Kidney (tissue), 14 donors: ENCODE results near the gene USP47. TPM values are rescaled to one million over a fixed set of nuclear protein-coding genes. Genes with fewer than 3 reads are reported as not detected.
A peak's percentile ranks its signal among the peaks of the same experiment; 100 is the strongest.

Source experiments
- DNase-seq, 5 donors: peaks; one replicate each; pipeline ENCODE4 v3.0.0-alpha.2; 2013 to 2020
- FAIRE-seq: peaks from 2 replicates; lab custom pipeline; 2012; peaks lifted over from hg19 to GRCh38; lab: Jason Lieb, UNC
- H3K27ac ChIP-seq, 2 donors: one replicate each; pipeline ENCODE4 v1.7.0; 2013; ENCODE audit warnings: low read depth in 2 of 2, low read length in 2 of 2, inconsistent platforms in 1 of 2
- H3K27me3 ChIP-seq: one replicate; pipeline ENCODE4 v1.7.1; 2013; ENCODE audit warnings: low read length, inconsistent platforms; ENCODE audit not compliant: control insufficient read depth, insufficient read depth
- H3K36me3 ChIP-seq, 3 donors: one replicate each; pipeline versions ENCODE4 v1.7.0 to v1.7.1; 2013; ENCODE audit warnings: low read length in 3 of 3, control low read depth in 1 of 3, inconsistent platforms in 1 of 3; ENCODE audit not compliant: insufficient read depth in 3 of 3, control insufficient read depth in 2 of 3
- H3K4me1 ChIP-seq, 3 donors: one replicate each; pipeline versions ENCODE4 v1.7.0 to v1.7.1; 2013; ENCODE audit warnings: low read length in 3 of 3, inconsistent platforms in 1 of 3, low read depth in 1 of 3; ENCODE audit not compliant: control insufficient read depth in 2 of 3, insufficient read depth in 2 of 3
- H3K4me3 ChIP-seq, 3 donors: one replicate each; pipeline versions ENCODE4 v1.7.0 to v1.8.1; 2013; ENCODE audit warnings: low read length in 3 of 3, control low read depth in 1 of 3, inconsistent platforms in 1 of 3
- H3K9ac ChIP-seq, 3 donors: one replicate each; pipeline versions ENCODE4 v1.7.0 to v1.7.1; 2013; ENCODE audit warnings: low read length in 3 of 3, control low read depth in 1 of 3, inconsistent platforms in 1 of 3
- H3K9me3 ChIP-seq, 3 donors: one replicate each; pipeline versions ENCODE4 v1.7.0 to v1.7.1; 2013; ENCODE audit warnings: low read length in 3 of 3, control low read depth in 1 of 3, inconsistent platforms in 1 of 3; ENCODE audit not compliant: control insufficient read depth in 2 of 3, insufficient read depth in 1 of 3
- intact Hi-C: fragments of 100-400 bp; cut with DNase I; formaldehyde crosslinking; loops from one replicate; pipeline ENCODE4 v1.11.1; 2022
- polyA plus RNA-seq: library from polyadenylated mRNA; stranded (reverse); fragments of 350-450 nt; fragmentation: Illumina TruSeq; extraction: RNeasy Lipid Tissue Mini Kit (QIAGEN cat#74804); gene quantifications from one replicate; pipeline ENCODE4 v1.2.3, GENCODE V29; 2014; ENCODE audit warnings: low read depth, low replicate concordance; ENCODE audit not compliant: insufficient read depth
- total RNA-seq: library from RNA; stranded (reverse); fragmentation: NEBNext Ultra II Directional; extraction: Animal tissue kit (Norgen Biotek cat#: 25700); gene quantifications from one replicate; pipeline ENCODE4 v1.2.1, GENCODE V29; 2021
- TF ChIP-seq, protein P1 (sequence below): IDR thresholded peaks from 3 replicates; pipeline ENCODE4 v1.5.1; 2012; ENCODE audit warnings: mild to moderate bottlenecking, moderate library complexity, borderline replicate concordance; ENCODE audit not compliant: insufficient read depth; ENCODE audit errors: extremely low read depth
- donor health status: control.
- donor health status: control.
- donor health status: control.
- donor health status: control.
- donor health status: control.
- donor health status: DM: yes; HTN: yes; CAD: no.
- donor health status: Normal renal cell carcinoma (clear cell type).

USP47 gene
- total and polyA plus RNA-seq, 2 donors from 2014 or later = 16.3 to 43.3 TPM

DNA sequence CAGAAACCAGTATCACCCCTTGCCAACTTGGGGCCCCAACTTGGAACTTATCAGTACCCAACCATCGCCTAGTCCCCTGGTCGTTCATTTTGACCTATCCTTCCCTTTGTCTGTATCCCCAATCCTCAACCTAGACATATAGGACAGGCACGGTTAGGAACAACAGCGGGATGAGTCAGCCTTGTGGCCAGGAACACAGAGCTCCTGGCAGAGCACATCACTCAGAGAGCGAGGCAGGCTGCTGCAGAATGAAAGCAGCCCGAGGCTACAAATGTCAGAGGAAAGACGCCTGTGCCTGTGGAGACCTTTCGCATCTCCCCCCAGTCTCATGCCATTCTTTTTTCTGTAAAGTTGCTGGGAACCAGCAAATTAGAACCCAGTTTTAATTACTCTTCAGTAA is 152.1 kb downstream of the USP47 start:
- H3K4me3 ChIP-seq = no peak overlapping the region
- no peaks in the 10 kb centered on the region for H3K27me3 ChIP-seq
- no peaks in the 10 kb centered on the region for H3K9me3 ChIP-seq
- no peak for FAIRE-seq
- TF ChIP-seq, protein P1, sequence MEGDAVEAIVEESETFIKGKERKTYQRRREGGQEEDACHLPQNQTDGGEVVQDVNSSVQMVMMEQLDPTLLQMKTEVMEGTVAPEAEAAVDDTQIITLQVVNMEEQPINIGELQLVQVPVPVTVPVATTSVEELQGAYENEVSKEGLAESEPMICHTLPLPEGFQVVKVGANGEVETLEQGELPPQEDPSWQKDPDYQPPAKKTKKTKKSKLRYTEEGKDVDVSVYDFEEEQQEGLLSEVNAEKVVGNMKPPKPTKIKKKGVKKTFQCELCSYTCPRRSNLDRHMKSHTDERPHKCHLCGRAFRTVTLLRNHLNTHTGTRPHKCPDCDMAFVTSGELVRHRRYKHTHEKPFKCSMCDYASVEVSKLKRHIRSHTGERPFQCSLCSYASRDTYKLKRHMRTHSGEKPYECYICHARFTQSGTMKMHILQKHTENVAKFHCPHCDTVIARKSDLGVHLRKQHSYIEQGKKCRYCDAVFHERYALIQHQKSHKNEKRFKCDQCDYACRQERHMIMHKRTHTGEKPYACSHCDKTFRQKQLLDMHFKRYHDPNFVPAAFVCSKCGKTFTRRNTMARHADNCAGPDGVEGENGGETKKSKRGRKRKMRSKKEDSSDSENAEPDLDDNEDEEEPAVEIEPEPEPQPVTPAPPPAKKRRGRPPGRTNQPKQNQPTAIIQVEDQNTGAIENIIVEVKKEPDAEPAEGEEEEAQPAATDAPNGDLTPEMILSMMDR = no peak
- H3K4me1 ChIP-seq = no peaks in the 10 kb centered on the region
- DNase-seq = no peak
- no peaks in the 10 kb centered on the region for H3K36me3 ChIP-seq
- H3K27ac ChIP-seq = no peak overlapping the region
- intact Hi-C loops = no loop called here
- no peak overlapping the region for H3K9ac ChIP-seq

DNA sequence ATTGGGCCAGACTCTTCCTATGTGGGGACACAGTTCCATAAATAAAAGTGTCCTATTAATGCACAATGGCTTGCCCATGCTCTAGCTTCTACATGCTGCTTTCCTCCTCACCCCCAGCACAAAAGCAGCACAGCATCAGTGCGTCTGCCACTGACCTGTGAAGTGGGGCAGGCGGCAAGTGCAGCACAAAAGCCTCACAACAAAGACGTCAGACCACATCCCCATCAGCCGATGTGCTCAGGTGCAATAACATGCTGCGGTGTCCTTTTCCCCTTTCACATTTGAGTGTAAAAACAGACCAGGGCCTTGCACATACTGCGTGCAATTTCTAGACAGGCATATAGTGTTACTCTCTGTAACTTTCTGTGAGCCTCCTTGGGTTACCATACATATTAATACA is 153.8 kb downstream of the USP47 start:
- intact Hi-C loops = no loop called here
- TF ChIP-seq, protein P1 = no peak
- DNase-seq (peak in 3 of 5 donors; percentile 40 to 51 (median 46)), FAIRE-seq (no peak)
- Histone ChIP-seq H3K36me3 (no peaks in the 10 kb centered on the region), H3K27me3 (no peaks in the 10 kb centered on the region), H3K9ac (no peak overlapping the region), H3K27ac (no peak overlapping the region), H3K9me3 (no peaks in the 10 kb centered on the region), H3K4me1 (no peaks in the 10 kb centered on the region), H3K4me3 (no peak overlapping the region)

DNA sequence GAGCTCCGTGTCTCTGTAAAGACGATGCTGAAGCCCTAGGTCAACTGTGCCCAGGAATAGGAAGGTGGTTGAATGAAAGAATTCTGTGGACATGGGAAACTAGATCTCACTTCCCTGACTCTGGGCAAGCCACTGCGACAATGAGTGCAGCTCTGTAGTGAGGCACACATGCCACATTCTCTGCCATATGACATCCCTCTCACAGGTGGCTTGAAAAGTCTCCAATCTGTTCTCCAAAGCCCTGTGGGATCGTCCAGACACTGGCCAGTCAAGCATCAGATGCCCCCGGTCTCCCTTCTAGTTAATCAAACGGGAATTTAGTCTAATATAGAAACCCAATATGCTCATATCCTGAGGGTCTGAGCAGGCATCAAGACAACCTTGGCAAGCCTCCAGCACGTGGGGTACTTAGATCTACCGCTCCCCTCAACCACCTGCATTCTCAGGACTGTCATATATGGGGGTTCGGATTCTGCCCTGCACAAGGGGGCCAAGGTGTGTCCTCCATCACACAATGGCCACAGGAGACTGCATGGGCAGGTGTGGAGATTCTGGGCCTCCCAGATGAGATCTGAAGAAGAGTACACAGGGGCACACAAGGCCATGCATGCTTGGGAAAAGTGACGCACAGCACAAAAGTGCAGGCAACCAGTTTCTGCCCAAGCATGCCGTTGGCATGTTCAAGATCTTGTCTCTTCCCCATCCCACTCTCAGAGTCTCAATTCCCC is 154.7 kb downstream of the USP47 start:
- TF ChIP-seq, protein P1 = no peak
- Histone ChIP-seq H3K9me3 (no peaks in the 10 kb centered on the region), H3K4me1 (no peaks in the 10 kb centered on the region), H3K4me3 (no peak overlapping the region), H3K9ac (no peak overlapping the region), H3K36me3 (peaks cover 0 to under 1% (median 0%) of the 10 kb centered on the region in 3 donors), H3K27me3 (no peaks in the 10 kb centered on the region), H3K27ac (no peak overlapping the region)
- FAIRE-seq = no peak
- no peak for DNase-seq
- intact Hi-C loops = no loop called here

DNA sequence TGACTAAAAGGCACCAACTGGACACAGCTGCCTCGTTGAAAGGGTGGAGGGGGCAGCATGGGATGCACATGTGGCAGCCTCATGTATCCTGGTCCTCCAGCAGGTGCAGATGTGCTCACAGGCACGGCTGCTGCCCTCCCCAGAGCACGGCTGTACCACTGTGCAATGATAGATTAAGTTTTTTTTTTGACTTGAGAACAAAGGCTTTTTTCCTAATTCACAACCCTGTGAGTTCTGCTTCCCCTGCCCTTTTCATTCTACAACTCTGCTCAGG is 155.2 kb downstream of the USP47 start:
- no peaks in the 10 kb centered on the region for H3K27me3 ChIP-seq
- FAIRE-seq (no peak), DNase-seq (no peak)
- peaks cover 0 to 2% (median 0%) of the 10 kb centered on the region in 3 donors for H3K36me3 ChIP-seq
- no peaks in the 10 kb centered on the region for H3K4me1 ChIP-seq
- no peak overlapping the region for H3K9ac ChIP-seq
- no peak overlapping the region for H3K27ac ChIP-seq
- no peak overlapping the region for H3K4me3 ChIP-seq
- intact Hi-C loops = no loop called here
- TF ChIP-seq, protein P1 = no peak
- H3K9me3 ChIP-seq = no peaks in the 10 kb centered on the region
